Dendritic cell treated with granulocyte-macrophage colony-stimulating factor and Interleukin-4, amounts not matched to agents 40 ng/mL and 50 ng/mL, for 4 days (primary cell): Measurements from ENCODE around the gene TMEM184B.

Experiments
- H3K27ac Mint-ChIP-seq: one replicate; pipeline ENCODE4 v1.8.0; 2022; ENCODE audit warnings: mild to moderate bottlenecking, mixed read lengths
- H3K27me3 Mint-ChIP-seq: one replicate; pipeline ENCODE4 v1.8.0; 2022; ENCODE audit warnings: mild to moderate bottlenecking, mixed read lengths
- H3K36me3 Mint-ChIP-seq: one replicate; pipeline ENCODE4 v1.8.0; 2022; ENCODE audit warnings: low read depth, mixed read lengths
- H3K4me1 Mint-ChIP-seq: one replicate; pipeline ENCODE4 v1.8.0; 2022; ENCODE audit warnings: low read depth, mixed read lengths
- H3K4me3 Mint-ChIP-seq: one replicate; pipeline ENCODE4 v1.8.0; 2022; ENCODE audit warnings: mild to moderate bottlenecking, moderate library complexity, mixed read lengths
- H3K9me3 Mint-ChIP-seq: one replicate; pipeline ENCODE4 v1.8.0; 2022; ENCODE audit warnings: mixed read lengths
- intact Hi-C: fragments of 100-400 bp; cut with micrococcal nuclease; formaldehyde crosslinking; loops from one replicate; pipeline ENCODE4 v1.15.0; 2022

TMEM184B gene

DNA sequence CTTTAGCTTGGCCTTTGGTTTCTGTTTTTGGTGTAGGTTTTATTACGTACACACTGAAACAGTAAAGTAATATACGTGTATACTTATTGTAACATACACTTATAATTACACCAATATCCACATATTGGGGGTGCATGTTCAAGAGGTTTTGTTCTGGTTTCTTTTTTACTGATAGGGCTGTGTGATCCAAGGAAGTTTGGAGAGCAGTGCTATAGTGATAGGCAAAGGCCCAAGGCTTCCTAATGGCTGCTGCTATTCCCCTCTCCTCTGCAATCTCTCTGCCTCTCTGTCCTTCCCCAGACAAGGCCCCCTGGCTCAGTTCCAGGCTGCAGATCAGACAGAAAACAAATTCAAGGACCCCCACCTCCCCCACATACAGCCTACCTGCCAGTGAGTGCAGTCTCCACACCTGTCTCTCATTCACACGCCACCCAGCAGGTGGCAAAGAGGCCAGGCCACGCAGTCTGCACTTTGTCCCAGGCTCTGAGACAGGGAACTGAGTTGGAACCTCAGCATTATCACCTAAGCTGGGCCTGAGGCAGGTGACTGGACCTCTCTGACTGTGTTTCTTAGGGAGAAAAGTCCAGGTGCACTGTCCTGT, 15.1 kb downstream of the TMEM184B start:
- intact Hi-C loops, result no loop called here
- Mint-ChIP-seq H3K4me1 (peaks cover 42% of the 10 kb centered on the region), H3K27ac (no peak overlapping the region), H3K27me3 (peaks cover 8% of the 10 kb centered on the region), H3K9me3 (no peaks in the 10 kb centered on the region), H3K4me3 (no peak overlapping the region), H3K36me3 (no peaks in the 10 kb centered on the region)

DNA sequence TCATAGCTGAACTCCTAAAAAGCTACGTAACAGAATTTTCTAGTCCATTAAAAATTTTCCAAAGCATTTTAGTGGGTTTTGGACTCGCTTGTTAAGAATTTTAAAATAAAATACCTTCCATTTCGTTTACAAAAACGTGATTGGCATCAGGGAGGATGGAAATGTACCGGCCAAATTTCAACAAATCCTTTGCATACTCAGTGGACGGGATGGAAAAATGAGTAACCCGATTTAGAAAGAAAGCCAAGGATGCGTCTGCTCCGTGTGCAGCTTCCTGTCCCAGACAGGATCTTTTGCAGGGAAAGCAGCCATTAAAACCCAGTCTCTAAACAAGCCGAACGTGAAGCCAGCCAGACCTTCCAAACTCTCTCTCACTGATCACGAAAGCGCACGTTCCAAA, 15.6 kb downstream of the TMEM184B start:
- H3K27me3 Mint-ChIP-seq, result peaks cover 8% of the 10 kb centered on the region

DNA sequence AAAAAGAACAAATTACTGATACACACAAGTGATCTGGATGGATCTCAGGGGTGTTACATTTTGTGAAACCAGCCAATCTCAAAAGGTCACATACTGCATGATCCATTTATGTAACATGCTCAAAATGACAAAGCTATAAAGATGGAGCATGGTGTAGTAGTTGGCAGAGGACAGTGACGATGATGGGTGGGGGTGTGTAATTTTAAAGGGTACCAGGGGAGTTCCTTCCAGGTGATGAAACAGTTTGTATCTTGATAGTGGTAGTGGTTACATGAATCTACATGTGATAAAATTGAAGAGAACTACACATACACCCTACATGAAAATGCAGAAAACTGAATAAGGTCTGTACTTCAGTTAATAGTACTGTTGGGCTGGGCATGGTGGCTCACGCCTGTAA, 17.1 kb downstream of the TMEM184B start:
- intact Hi-C loops, result no loop called here
- Mint-ChIP-seq H3K4me1 (peaks cover 30% of the 10 kb centered on the region), H3K9me3 (no peaks in the 10 kb centered on the region), H3K4me3 (no peak overlapping the region), H3K36me3 (peaks cover 1% of the 10 kb centered on the region), H3K27ac (no peak overlapping the region), H3K27me3 (peaks cover 9% of the 10 kb centered on the region)

More for the DNA sequence above, 15.6 kb downstream of the TMEM184B start:
- Mint-ChIP-seq H3K36me3 (no peaks in the 10 kb centered on the region), H3K9me3 (no peaks in the 10 kb centered on the region), H3K27ac (no peak overlapping the region), H3K4me1 (peaks cover 39% of the 10 kb centered on the region), H3K4me3 (no peak overlapping the region)
- intact Hi-C loops, result no loop called here

DNA sequence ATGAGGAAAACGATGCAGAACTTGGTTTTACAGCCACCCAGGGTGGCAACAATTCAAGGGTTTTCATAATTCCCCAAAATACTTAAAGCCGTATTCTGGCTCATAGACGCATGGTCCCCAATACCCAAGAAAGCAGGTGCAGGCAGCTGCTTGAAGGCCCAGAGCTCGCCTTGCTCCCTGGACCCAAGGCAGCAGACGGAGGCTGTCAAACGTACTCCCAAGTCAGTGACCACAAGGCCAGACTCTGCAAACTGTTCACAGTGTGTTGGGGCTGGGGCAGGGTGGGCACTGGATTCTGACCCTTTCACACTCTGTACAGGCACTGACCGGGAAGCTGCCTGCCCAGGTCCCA, 21.5 kb downstream of the TMEM184B start:
- Mint-ChIP-seq H3K27ac (no peak overlapping the region), H3K27me3 (peaks cover 5% of the 10 kb centered on the region), H3K4me3 (no peak overlapping the region), H3K36me3 (peaks cover 36% of the 10 kb centered on the region), H3K4me1 (peaks cover 8% of the 10 kb centered on the region), H3K9me3 (peaks cover 13% of the 10 kb centered on the region)
- intact Hi-C loops, result no loop called here

DNA sequence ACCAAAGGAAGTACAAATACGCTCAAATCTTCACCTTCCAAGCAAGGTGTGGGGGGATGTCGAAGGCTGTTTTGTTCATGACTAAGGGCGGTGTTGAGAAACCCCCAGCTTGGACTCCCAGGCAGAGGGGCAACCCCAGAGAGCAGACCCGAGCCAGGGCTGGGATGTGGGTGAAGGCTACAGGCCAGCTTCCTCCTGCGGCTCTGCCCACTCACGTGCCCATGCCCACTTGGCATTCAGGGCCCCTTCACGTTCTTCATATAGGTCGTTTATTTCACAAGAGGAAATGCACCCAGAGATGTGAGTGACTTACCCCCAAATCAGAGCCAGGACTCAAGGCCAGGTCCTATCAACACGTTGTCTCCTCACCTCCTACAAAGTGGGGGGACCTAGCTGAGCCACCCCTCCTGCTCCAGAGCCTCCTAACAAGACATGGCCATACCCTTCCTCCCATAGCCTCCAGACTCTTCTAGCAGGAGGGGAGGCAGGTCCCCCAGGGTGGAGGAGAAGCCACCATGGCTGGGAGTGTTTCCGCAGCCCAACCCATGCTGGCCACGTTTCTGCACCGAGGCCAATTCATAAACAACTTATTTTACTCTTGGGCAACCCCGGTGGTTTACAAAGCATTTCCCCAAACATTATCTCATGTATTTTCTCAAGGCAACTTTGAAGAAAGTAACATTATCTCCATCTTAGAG, 22.0 kb downstream of the TMEM184B start:
- Mint-ChIP-seq H3K36me3 (peaks cover 41% of the 10 kb centered on the region), H3K4me3 (no peak overlapping the region), H3K9me3 (peaks cover 13% of the 10 kb centered on the region), H3K27me3 (peaks cover 3% of the 10 kb centered on the region), H3K27ac (no peak overlapping the region), H3K4me1 (peaks cover 8% of the 10 kb centered on the region)
- intact Hi-C loops, result no loop called here

DNA sequence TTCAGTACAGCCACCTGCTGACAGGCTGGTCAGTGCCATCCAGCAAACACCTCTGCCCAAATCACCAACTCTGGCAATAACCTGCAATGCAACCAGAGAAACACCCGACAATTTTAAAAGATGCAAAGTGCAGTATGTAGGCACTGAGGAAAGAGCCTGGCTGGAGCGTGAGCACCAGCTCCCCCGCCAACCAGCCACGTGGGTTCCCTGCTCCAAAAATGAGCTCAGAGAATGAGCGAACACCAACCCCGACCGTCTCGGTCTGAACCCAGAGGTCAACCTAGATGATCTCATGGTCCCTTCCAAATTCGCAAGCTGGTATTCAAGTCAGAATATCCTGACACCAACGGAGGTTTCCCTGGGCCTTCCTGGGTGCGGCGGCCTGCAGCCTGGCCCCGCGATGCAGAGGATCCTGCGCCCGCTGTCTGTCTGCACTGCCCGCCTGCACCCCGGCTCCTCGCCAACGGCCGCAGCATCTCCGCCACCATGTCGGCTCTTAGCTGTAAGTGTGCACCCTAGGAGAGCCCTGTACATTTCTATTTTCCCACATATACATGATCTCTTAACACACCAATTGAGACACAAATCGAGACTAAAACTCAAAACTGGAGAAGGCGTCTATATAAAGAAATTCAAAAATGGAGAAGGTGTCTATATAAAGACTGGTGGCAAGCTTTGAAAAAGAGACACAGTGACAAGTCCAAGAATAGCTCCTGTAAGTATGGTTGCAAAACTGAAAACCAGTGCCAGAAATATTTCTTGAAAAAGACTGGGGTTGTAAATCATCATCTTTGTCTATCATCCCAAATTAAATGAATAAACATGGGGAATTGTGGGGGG, 22.8 kb downstream of the TMEM184B start:
- H3K4me1 Mint-ChIP-seq, result peaks cover 8% of the 10 kb centered on the region
- H3K36me3 Mint-ChIP-seq, result peaks cover 43% of the 10 kb centered on the region
- H3K4me3 Mint-ChIP-seq, result no peak overlapping the region
- H3K9me3 Mint-ChIP-seq, result peaks cover 13% of the 10 kb centered on the region
- H3K27ac Mint-ChIP-seq, result no peak overlapping the region
- intact Hi-C loops, result no loop called here
- peaks cover 3% of the 10 kb centered on the region for H3K27me3 Mint-ChIP-seq

DNA sequence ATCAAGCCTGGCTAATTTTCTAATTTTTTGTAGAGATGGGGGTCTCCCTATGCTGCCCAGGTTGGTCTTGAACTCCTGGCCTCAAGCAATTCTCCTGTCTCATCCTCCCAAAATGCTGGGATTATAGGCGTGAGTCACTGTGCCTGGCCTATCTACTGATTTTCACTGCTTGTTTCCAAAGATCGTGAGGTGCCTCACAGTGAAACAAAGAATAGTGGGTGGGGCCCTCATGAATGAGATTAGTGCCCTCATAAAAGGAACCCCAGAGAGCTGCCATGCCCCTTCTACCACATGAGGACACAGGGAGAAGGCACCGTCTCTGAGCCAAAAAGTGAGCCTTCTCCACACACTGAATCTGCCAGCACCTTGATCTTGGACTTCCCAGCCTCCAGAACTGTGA, 23.5 kb downstream of the TMEM184B start:
- H3K27me3 Mint-ChIP-seq, result peaks cover 3% of the 10 kb centered on the region
- peaks cover 13% of the 10 kb centered on the region for H3K9me3 Mint-ChIP-seq
- H3K4me3 Mint-ChIP-seq, result no peak overlapping the region
- peaks cover 50% of the 10 kb centered on the region for H3K36me3 Mint-ChIP-seq
- intact Hi-C loops, result no loop called here
- H3K27ac Mint-ChIP-seq, result no peak overlapping the region
- peaks cover 8% of the 10 kb centered on the region for H3K4me1 Mint-ChIP-seq

DNA sequence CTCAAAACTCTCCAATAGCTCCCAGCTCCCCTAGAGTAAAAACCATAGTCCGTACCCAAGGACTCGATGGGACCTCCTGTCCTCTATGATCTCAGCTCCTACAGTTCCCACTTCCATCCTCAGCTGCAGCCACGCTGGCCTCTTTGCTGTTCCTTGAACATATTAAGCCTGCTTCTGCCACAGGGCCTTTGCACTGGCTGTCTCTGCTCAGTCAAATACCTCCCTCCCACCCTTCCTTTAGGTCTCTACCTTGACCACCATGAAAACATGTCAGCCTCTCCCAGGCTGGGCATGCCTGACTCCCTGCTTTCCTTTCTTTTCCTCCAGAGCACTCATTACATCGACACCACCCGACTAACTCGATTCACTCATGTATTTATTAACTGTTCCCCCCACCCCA, 24.5 kb downstream of the TMEM184B start:
- no peak overlapping the region for H3K27ac Mint-ChIP-seq
- intact Hi-C loops, result no loop called here
- H3K36me3 Mint-ChIP-seq, result peaks cover 60% of the 10 kb centered on the region
- H3K4me1 Mint-ChIP-seq, result peaks cover 8% of the 10 kb centered on the region
- peaks cover 3% of the 10 kb centered on the region for H3K27me3 Mint-ChIP-seq
- peaks cover 13% of the 10 kb centered on the region for H3K9me3 Mint-ChIP-seq
- H3K4me3 Mint-ChIP-seq, result no peak overlapping the region

DNA sequence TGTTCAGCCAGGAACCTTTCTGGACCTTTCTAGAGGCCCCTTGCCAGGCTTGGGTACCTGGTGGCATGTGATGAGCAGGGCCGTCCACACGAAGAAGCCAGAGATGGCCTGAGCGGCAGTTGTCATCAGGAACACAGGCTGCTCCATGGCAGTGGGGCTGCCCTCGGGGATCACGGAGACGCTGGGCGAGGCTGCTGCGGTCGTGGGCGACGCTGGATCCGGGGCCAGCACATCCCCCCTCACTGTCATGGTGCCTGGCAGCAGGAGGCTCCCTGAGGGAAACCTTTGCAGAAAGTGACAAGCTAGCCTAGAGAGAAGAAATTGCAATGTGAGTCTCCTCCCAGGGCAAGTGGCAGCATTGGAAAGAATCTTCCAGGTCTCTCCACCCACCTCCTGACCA, 25.1 kb downstream of the TMEM184B start:
- Mint-ChIP-seq H3K27ac (no peak overlapping the region), H3K27me3 (peaks cover 3% of the 10 kb centered on the region), H3K4me1 (peaks cover 8% of the 10 kb centered on the region), H3K36me3 (peaks cover 64% of the 10 kb centered on the region), H3K9me3 (peaks cover 13% of the 10 kb centered on the region), H3K4me3 (no peak overlapping the region)
- intact Hi-C loops, result no loop called here

DNA sequence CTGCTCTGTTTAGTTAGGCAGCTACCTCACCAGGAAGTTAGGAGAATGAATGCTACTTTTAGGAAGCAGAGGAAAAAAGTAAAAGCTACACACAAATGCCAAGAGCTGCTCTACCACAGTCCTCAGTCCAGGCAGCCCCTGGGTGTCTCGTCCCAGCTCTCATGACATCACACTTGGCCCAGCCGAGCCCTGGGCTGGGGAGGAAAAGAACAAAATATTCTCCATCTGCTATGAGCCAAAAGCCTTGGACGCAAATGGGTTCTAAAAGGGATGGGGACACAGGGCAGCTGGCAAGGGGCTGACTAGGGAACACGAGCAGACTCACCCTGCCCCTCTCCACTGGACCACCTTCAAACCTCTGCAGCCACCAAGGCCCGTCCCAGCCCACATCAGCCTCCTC, 26.1 kb downstream of the TMEM184B start:
- Mint-ChIP-seq H3K9me3 (peaks cover 13% of the 10 kb centered on the region), H3K27ac (no peak overlapping the region), H3K4me1 (peaks cover 8% of the 10 kb centered on the region), H3K4me3 (no peak overlapping the region), H3K27me3 (peaks cover 3% of the 10 kb centered on the region), H3K36me3 (peaks cover 64% of the 10 kb centered on the region)
- intact Hi-C loops, result no loop called here

DNA sequence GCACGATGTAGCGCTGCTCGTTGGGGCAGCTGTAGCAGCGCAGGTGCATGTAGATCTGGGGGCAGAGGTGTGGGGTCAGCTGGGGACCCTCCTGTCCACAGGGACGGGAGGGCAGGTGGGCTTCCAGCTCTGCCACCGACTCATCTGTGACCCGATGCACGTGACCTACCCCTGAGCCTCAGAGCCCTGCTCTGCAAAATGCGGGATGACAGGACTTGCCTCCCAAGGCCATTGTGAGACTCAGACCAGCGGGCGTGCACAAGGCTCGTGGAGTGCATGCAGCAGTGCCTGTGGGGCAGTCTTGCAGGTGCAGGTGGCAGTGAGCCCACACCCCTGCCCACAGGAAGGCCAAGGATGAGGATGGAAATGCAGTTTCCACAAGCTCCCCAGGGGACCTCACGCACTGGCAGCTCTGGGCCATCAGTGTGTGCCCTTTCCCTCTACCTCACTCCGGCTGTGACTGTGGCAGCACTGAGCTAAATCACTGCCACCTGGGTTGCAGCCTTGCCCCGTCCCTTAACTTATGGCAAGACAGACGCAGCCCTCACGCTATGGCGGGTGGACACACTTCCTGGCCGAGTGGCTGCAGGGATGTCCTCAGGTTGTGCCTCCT, 26.7 kb downstream of the TMEM184B start:
- H3K36me3 Mint-ChIP-seq, result peaks cover 65% of the 10 kb centered on the region
- H3K4me1 Mint-ChIP-seq, result peaks cover 8% of the 10 kb centered on the region
- intact Hi-C loops, result no loop called here
- no peak overlapping the region for H3K27ac Mint-ChIP-seq
- H3K9me3 Mint-ChIP-seq, result peaks cover 13% of the 10 kb centered on the region
- no peak overlapping the region for H3K4me3 Mint-ChIP-seq
- H3K27me3 Mint-ChIP-seq, result peaks cover 1% of the 10 kb centered on the region

DNA sequence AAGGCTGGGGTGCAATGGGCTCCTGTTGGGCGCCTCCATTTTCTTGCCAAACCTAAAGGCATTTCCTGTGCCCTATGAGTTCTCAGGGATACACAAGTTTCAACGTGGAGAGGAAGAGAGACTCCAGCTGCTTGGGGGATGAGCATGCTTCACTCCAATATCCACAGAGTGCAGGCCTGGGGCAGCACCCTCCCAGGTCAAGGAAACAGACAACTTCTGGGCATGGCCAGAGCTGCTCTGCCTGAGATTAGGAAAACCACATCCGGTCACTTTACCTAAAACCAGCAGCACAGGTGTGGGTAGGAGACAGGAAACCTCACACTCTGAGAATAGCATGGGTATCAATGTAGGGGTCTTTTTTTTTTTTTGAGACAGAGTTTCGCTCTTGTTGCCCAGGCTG, 28.7 kb downstream of the TMEM184B start:
- Mint-ChIP-seq H3K4me1 (peaks cover 5% of the 10 kb centered on the region), H3K9me3 (no peaks in the 10 kb centered on the region), H3K27me3 (peaks cover 1% of the 10 kb centered on the region), H3K4me3 (no peak overlapping the region), H3K36me3 (peaks cover 65% of the 10 kb centered on the region), H3K27ac (no peak overlapping the region)
- intact Hi-C loops, result no loop called here

DNA sequence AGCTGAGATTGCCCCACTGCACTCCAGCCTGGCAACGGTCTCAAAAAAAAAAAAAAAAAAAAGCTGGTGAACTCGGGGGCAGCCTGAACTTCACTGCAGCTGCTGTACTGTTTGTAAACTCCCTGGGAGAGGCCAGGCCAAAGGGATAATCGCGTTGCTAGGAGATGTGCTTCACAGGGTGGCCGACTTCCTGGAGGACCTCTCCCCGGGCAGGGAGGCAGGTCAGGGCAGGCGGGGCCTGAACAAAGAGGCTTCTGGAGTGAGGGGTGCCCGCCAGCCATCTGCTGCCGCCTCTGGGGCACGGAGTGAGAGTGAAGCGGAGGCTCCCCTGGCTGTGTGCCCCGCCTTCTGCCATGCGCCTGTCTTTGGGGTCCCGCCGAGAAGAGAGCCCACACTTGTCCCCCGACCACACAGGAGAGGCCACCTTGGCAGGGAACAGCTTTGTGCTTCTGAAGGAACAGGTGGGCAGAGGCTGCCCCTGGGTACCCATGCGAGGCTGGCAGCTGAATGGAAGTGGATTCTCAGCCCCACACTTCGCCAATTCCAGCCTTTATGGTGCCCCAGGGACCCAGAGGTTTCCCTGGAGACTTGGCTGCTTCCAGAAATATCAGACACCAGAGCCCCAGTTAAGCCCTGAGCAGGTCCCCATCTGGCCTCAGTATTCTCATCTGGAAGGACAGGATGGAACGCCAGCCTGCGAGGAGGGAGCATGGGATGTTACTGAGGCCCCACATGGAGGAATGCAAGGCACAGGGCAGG, 29.6 kb downstream of the TMEM184B start:
- Mint-ChIP-seq H3K36me3 (peaks cover 73% of the 10 kb centered on the region), H3K27ac (no peak overlapping the region), H3K27me3 (peaks cover 1% of the 10 kb centered on the region), H3K4me3 (no peak overlapping the region), H3K4me1 (peaks cover 5% of the 10 kb centered on the region), H3K9me3 (no peaks in the 10 kb centered on the region)
- intact Hi-C loops, result no loop called here
